ENCODE measurements around the gene CCNT1. TPM values are rescaled to one million over a fixed set of nuclear protein-coding genes. Genes with fewer than 3 reads are reported as not detected.
A peak's percentile ranks its signal among the peaks of the same experiment; 100 is the strongest.
"Not testable (repeated sequence)": the region's sequence is repeated elsewhere in the genome, so short reads cannot be mapped to it uniquely, and the experiment has no call there.

CCNT1 gene
- total RNA-seq, 2 donors from 2014 or later = 12.5 to 31.6 TPM

GRCh38 chr12:48736456-48736855 lies 19.9 kb upstream of the CCNT1 start:
- DNase-seq = no peak
- Histone ChIP-seq H3K4me1 (no peaks in the 10 kb centered on the region), H3K9me3 (no peaks in the 10 kb centered on the region), H3K27ac (no peak overlapping the region), H3K27me3 (peaks cover 0 to 4% of the 10 kb centered on the region in 2 donors), H3K4me3 (no peak overlapping the region), H3K36me3 (replicated peaks in 1 of 2; ENCODE audit: insufficient read depth in 1 of 2, low read depth in 2 of 2) (no peaks in the 10 kb centered on the region)
- WGBS, 2 donors = 23 to 46% methylated on average over 1 of the region's 1 CpG
- intact Hi-C loops (cut with DNase I) = no loop called here
- ATAC-seq = no peak
- TF ChIP-seq, protein P1, sequence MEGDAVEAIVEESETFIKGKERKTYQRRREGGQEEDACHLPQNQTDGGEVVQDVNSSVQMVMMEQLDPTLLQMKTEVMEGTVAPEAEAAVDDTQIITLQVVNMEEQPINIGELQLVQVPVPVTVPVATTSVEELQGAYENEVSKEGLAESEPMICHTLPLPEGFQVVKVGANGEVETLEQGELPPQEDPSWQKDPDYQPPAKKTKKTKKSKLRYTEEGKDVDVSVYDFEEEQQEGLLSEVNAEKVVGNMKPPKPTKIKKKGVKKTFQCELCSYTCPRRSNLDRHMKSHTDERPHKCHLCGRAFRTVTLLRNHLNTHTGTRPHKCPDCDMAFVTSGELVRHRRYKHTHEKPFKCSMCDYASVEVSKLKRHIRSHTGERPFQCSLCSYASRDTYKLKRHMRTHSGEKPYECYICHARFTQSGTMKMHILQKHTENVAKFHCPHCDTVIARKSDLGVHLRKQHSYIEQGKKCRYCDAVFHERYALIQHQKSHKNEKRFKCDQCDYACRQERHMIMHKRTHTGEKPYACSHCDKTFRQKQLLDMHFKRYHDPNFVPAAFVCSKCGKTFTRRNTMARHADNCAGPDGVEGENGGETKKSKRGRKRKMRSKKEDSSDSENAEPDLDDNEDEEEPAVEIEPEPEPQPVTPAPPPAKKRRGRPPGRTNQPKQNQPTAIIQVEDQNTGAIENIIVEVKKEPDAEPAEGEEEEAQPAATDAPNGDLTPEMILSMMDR (IDR thresholded peaks at IDR 0.05) = no peak
- TF ChIP-seq POLR2A (IDR thresholded peaks at IDR 0.05) = no peak

DNA sequence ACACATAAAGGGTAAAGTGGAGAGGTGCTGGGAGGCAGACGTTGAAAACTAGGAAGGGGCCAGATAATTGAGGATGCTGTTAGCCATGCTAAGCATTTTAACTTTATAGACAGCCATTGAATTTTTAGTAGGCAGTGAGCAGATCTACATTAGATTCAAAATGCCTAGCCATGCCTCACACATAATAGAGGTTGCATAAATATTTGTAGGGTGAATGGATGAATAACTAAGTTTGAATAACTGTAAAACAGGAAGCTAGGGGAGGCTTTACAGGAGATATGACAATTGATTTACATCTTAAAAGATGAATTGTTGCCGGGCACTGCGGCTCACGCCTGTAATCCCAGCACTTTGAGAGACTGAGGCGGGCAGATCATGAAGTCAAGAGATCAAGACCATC lies 12.3 kb upstream of the CCNT1 start:
- Histone ChIP-seq H3K27ac (no peak overlapping the region), H3K9me3 (no peaks in the 10 kb centered on the region), H3K36me3 (replicated peaks in 1 of 2; ENCODE audit: insufficient read depth in 1 of 2, low read depth in 2 of 2) (no peaks in the 10 kb centered on the region), H3K27me3 (no peaks in the 10 kb centered on the region), H3K4me3 (no peak overlapping the region), H3K4me1 (no peaks in the 10 kb centered on the region)
- DNase-seq = no peak
- intact Hi-C loops (cut with DNase I) = no loop called here
- ATAC-seq = no peak
- TF ChIP-seq, protein P1 (IDR thresholded peaks at IDR 0.05) = no peak
- TF ChIP-seq POLR2A (IDR thresholded peaks at IDR 0.05) = no peak
- WGBS, 2 donors = 70 to 77% methylated on average over 5 of the region's 5 CpGs

GRCh38 chr12:48720737-48721136 lies 4.2 kb upstream of the CCNT1 start:
- ATAC-seq; H3K27ac ChIP-seq; intact Hi-C loops (cut with DNase I); H3K36me3 ChIP-seq (replicated peaks in 1 of 2; ENCODE audit: insufficient read depth in 1 of 2, low read depth in 2 of 2); H3K9me3 ChIP-seq; H3K4me3 ChIP-seq; H3K27me3 ChIP-seq; H3K4me1 ChIP-seq; DNase-seq: not testable (repeated sequence)
- 81 to 90% methylated on average over 1 of the region's 1 CpG for WGBS, 2 donors

GRCh38 chr12:48720171-48720570 lies 3.7 kb upstream of the CCNT1 start:
- intact Hi-C loops (cut with DNase I); H3K27me3 ChIP-seq; H3K27ac ChIP-seq; H3K36me3 ChIP-seq (replicated peaks in 1 of 2; ENCODE audit: insufficient read depth in 1 of 2, low read depth in 2 of 2); H3K4me3 ChIP-seq; H3K9me3 ChIP-seq; DNase-seq; ATAC-seq: not testable (repeated sequence)
- WGBS, 2 donors = 66 to 82% methylated on average over 1 to 2 of the region's 2 CpGs
- H3K4me1 ChIP-seq = peaks cover 12% of the 10 kb centered on the region

DNA sequence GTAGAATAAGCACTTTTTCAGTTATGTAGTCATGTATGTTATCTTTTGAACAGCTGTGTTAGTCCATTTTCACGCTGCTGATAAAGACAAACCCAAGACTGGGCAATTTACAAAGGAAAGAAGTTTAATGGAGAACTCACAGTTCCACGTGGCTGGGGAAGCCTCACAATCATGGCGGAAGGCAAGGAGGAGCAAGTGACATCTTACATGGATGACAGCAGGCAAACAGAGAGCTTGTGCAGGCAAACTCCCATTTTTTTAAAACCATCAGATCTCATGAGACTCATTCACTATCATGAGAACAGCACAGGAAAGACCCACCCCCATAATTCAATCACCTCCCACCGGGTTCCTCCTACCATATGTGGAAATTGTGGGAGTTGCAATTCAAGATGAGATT lies 2.5 kb upstream of the CCNT1 start:
- intact Hi-C loops (cut with DNase I); H3K4me3 ChIP-seq; H3K36me3 ChIP-seq (replicated peaks in 1 of 2; ENCODE audit: insufficient read depth in 1 of 2, low read depth in 2 of 2); ATAC-seq; H3K9me3 ChIP-seq; DNase-seq; H3K27ac ChIP-seq; H3K27me3 ChIP-seq: not testable (repeated sequence)
- H3K4me1 ChIP-seq = peaks cover 24% of the 10 kb centered on the region
- 61 to 63% methylated on average over 4 of the region's 4 CpGs for WGBS, 2 donors

- Histone ChIP-seq H3K27ac (peak overlapping the region; percentile 84 to 97 (median 92)), H3K36me3 (replicated peaks in 1 of 2; ENCODE audit: insufficient read depth in 1 of 2, low read depth in 2 of 2) (no peaks in the 10 kb centered on the region), H3K9me3 (no peaks in the 10 kb centered on the region), H3K4me1 (peaks cover 33% of the 10 kb centered on the region), H3K27me3 (no peaks in the 10 kb centered on the region), H3K4me3 (peak overlapping the region; percentile 5 to 25)
- ATAC-seq = no peak
- no peak for DNase-seq
- intact Hi-C loops (cut with DNase I) = no loop called here
- WGBS, 2 donors = 9 to 12% methylated on average over 21 of the region's 21 CpGs
- TF ChIP-seq, protein P1 (IDR thresholded peaks at IDR 0.05) = no peak
- no peak for TF ChIP-seq POLR2A (IDR thresholded peaks at IDR 0.05)
These were observed 767 bp upstream of the CCNT1 start for GRCh38 chr12:48717252-48717695.

All from body of pancreas (tissue), 4 donors.